Medulla oblongata (tissue), 1 donor: Measurements from ENCODE around the gene TMEM59L.

Experiments used
- DNase-seq: peaks from one replicate; pipeline ENCODE4 v3.0.0-alpha.2; 2015; ENCODE audit errors: extremely low spot score

The TMEM59L gene

DNA sequence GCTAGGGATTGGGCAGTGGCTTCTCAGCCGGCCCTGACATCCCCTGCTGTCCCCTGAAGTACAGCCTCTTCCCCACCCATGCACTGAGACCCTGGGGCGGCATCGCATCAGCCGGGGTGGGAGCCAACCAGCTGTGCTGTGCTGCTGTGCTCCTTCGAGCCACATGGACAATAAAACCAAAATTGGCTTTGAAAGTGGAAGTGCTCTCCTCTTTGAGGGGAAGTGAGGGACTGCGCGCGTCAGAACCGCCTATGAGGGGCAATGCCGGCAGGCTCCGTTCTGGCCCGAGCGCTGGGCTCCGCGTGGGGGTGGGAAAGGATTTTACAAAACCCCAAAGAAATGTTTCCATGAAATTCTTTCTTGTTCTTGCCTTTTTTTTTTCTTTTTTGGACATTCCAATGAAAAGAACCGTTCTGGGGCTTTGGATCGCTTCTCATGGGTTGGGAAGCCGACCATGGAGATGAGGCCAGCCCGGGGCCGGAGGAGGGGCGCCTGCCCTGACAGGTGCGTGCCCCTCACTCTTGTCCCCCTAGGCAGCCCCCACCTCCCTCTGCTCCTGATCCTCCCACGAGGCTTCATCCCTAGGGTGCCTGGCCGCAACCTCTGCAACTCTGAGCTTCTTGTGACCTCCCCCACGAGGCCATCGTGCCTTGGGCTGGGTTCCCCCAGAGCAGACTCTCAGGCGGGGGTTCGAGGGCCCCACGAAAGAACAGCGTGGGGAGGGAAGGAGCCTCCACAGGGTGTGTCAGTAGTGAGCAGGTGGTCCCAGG, 46.8 kb downstream of the TMEM59L start:
- DNase-seq = peak; percentile 53

DNA sequence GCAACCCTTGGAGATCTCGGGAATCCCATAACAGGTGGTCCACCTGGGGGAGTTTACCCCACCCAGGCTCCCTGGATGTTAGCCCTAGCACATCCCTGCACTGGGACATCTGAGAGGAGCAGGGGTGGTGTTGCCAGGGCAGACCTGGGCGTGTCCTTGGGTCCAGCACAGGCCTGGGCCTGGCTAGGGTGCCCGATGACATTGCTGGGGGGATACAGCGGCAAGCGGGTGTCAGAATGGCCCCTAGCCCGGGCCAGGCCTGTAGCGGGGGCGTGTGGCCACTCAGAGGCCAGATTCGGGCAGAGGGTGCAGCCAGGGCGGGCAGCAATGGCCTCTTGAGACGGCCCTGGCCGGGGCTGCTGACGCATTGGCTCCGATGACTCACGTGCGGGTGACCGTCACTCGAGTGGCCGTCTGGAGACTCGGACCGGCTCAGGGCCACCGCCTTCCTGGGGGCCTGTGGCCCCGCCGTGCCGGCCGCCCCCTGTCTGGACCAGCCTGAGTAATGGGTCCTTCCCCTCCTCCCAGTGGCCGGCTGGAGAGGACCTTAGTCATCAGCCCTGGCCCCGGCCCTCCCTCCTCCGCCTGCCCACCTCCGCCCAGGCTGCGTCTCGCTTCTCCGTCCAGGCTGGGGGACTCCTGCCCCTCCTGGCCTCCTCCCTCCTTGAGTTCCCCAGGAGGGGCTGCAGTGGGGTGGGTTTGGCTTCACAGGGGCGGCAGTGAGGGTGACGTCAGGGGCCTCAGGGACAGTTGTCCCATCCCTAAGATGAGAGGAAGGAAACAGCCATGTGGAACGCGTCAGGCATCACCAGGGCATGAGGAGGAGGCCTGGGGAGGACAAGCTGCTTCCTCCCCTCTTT, 47.6 kb downstream of the TMEM59L start:
- no peak for DNase-seq

DNA sequence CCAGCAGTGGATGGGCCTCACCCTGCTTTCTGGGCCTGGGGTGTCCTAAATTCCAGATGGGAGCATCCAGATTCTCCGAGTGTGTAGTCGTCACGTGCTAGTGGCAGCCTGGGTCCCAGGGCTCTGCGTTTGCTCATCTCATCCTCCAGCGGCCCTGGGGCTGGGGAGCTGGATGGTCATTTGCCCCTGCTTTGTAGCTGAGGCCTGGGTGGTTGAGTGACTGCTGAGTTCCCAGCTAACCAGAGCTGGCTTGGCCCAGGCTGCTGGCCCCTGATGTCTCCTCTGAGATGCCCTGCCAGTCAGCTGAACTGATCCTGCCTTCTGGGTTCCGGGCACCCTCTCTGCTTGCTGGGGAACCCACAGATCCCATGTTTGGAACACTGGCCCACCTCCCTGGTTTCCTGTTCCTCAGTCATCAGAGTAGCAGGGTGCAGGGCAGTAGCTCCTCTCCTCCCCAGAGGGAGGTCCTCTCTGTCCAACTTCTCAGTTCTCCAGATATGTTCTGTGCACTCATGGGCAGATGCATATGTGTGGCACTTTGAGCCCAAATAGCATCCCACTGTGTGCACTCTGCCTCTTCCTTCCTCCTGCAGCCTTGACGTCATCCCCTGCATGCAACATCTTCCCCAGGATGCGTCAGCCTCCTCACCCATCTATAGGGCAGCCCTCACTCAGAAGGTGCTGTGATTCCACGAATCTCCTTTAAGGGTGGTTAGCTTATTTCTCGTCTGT, 48.4 kb downstream of the TMEM59L start:
- no peak for DNase-seq

DNA sequence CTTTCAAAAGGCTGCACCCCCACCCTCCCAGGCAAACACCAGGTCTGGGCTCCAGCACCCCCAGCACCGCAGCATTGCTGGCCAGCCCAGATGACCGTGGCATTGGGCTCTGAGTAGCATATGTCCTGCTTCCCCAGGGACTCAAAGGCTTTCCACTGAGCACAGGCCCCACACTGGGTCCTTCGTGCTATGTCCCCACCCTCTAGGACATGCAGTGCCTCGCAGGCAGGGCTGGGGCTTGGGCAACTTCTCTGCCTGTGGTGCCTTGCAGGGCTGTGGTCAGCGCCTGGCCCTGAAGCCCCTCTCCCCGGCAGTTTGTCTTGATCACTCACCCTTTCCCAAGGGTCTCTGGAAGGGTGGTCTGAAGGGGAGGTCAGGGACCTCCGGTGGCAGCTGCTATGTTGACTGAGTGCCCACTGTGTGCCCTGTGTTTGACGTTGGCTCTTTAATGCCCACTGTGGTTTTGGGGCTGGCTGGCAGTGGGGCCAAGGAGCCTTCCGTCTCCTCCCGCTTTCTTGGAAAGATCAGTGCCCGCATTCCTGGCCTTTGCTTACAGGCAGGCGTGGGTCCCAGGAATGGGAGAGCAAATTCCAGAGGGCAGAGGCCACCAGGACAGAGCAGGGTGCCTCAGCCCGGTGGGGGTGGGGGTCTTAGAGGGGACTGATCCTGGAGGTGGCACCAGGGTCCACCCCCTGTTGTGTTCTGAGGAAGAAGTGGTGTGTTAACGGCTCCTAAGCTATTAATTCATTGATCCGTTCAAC, 50.5 kb downstream of the TMEM59L start:
- DNase-seq = no peak

DNA sequence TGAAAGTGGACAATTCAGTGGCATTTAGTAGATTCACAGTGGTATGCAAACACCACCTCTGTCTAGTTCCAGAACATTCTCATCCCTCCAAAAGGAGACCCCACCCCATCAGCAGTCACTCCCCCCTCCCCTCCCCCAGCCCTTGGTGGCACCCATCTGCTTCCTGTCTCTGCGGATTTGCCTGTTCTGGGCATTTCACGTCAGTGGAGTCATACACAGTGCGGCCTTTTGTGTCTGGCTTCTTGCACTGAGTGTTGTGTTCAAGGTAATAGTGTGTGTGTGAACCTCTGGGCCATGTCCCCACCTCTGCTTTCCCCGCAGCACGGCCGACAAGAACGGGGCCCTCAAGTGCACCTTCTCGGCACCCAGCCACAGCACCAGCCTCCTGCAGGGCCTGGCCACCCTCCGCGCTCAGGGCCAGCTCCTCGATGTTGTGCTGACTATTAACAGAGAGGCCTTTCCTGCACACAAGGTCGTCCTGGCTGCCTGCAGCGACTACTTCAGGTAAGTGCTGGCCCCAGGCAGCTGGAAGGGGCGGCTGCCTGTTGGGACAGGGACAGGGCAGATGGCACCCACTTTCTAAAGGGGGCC, 51.4 kb downstream of the TMEM59L start:
- no peak for DNase-seq

DNA sequence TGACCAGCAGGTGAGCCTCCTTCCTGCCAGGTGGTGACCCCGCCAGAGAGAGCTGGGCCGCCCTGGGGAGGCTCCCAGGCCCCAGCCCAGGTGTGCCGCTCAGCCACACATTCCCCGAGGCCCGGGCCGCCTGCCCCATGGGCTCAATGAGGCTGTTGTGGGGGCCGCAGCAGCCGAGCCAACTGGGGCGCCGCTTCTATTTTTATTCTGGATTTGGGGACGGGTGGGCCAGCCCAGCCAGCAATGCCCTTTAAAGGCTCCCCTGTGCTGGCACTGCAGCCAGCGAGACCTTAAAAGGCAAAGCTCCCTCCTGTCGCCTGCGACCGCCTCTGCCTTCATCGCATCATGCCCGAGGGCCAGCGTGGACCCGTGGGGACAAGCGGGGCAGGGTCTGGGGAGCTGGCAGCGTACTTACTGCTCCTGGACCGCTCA, 53.1 kb downstream of the TMEM59L start:
- no peak for DNase-seq

DNA sequence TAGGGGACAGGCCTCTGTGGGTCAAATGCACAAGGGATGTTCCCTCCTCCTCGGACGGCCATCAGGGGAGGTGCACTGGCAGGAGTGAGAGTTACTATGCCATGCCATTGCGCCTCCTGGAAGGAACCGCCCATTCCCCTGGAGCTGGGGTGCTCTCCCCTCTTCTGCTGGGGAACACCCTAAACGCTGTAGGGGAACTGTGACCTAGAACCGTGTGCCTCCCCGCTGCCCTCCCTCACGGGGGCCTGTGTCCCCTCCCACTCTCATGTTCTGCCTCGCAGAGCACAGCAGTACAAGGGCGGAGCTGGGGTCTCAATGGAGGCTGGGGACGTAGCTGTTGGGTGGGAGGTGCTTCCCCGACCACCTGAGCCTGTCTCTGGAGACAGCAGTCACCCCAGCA, 53.6 kb downstream of the TMEM59L start:
- DNase-seq = no peak

DNA sequence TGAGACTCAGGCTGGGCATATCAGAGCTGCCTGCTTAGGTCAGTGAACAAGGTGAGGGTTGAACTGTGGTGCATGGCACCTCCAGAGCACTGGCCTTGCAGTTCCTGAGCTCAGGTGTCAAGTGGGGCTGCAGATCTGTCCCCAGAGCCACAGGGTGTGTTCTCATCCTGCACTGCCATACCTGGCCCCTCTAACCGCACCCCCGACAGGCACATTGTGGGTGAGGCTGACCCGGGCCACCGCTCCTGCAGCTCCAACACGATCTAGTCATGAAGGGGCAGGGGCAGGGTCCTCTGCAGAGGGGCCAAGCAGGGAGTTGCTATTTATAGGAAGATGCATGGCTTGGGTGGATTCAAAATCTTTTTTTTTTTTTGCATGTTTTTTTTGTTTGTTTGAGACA, 54.1 kb downstream of the TMEM59L start:
- DNase-seq = no peak

DNA sequence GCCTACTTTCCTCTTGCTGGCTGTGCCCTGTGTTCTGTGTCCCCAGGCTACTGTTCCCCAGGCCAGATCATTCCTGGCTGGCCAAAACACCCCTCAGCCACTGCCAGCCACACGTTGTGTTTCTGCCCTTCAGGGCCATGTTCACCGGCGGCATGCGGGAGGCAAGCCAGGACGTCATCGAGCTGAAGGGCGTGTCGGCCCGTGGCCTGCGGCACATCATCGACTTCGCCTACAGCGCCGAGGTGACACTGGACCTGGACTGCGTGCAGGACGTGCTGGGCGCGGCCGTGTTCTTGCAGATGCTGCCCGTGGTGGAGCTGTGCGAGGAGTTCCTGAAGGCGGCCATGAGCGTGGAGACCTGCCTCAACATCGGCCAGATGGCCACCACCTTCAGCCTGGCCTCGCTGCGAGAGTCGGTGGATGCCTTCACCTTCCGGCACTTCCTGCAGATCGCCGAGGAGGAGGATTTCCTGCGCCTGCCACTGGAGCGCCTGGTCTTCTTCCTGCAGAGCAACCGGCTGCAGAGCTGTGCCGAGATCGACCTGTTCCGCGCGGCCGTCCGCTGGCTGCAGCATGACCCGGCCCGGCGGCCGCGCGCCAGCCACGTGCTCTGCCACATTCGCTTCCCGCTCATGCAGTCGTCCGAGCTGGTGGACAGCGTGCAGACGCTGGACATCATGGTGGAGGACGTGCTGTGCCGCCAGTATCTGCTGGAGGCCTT, 55.0 kb downstream of the TMEM59L start:
- DNase-seq = no peak

DNA sequence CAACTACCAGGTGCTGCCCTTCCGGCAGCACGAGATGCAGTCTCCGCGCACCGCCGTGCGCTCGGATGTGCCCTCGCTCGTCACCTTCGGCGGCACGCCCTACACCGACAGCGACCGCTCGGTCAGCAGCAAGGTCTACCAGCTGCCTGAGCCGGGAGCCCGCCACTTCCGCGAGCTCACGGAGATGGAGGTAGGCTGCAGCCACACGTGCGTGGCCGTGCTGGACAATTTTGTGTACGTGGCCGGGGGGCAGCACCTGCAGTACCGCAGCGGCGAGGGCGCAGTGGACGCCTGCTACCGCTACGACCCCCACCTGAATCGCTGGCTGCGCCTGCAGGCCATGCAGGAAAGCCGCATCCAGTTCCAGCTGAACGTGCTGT, 55.6 kb downstream of the TMEM59L start:
- no peak for DNase-seq

DNA sequence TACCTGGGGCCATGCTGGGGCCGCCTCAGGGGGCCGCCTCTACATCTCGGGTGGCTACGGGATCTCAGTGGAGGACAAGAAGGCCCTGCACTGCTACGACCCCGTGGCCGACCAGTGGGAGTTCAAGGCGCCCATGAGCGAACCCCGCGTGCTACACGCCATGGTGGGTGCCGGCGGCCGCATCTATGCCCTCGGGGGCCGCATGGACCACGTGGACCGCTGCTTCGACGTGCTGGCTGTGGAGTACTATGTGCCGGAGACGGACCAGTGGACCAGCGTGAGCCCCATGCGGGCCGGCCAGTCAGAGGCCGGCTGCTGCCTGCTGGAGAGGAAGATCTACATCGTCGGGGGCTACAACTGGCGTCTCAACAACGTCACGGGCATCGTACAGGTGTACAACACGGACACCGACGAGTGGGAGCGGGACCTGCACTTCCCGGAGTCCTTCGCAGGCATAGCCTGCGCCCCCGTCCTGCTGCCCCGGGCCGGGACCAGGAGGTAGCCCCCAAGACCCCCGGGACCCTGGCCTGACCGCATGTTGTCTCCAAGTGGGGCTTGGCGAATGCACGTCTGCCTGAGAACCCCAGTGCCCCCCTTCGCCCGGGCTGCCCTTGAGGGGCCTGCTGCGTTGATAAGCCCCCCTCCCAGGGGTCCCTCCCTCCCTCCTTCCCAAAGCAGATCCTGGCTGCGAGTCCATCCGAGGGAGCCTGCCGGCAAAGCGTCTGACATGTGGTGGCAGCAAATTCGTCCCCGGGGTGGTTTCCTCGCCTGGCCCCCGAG, 56.3 kb downstream of the TMEM59L start:
- DNase-seq = no peak

DNA sequence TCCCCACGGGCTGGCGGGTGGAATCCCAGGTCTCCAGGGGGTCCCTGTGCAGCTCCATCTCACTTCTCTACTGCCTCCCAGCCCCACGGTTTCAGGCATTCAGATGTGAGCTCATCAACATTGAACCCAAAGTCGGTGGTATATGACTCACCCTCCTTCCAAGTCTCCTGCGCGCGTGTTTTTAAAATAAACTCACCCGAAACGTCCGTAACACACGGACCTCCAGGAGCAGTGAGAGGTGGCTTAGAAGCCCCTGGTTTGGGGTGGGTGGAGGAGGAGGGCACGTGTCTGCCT, 56.8 kb downstream of the TMEM59L start:
- DNase-seq = no peak

DNA sequence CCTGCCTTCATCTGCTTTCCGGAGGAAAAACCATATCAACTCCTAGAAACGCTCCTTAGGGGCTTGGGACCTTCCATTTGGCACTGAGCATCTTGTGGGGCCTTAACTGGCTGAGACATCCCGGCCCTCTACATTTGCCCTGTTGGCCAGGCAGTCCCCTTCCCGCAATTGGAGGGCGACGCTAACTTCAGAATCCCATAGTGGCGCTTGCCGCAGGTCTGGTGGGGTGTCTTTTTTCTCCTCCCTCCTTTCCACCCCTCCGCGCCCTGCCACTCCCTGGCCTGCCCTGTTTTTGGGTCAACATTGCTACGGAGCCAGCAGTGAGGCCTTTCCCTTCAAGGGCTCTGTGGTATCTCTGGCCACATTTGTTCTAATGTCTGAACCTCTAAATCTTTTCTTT, 57.2 kb downstream of the TMEM59L start:
- DNase-seq = no peak

DNA sequence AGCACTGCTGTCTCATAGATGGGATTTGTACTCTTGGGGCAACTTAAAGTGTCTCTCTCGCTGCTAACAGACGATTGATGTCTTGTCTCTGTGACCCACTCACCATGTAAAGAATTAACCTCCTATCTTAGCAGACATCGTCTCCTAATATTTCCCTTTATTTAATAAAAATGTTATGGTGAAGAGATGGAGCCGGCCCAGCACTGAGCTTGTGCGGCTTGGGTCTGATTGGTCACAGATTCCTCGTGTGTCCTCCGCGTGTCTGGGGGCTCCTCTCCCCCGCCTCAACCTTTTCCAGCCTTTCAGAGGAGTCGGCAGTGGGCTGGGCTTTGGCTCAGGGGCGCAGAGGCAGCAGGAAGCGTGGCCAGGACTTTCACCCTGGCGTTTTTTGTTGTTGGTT, 57.6 kb downstream of the TMEM59L start:
- no peak for DNase-seq
